ENCODE data around the gene DCAF11.

Gene DCAF11

DNA sequence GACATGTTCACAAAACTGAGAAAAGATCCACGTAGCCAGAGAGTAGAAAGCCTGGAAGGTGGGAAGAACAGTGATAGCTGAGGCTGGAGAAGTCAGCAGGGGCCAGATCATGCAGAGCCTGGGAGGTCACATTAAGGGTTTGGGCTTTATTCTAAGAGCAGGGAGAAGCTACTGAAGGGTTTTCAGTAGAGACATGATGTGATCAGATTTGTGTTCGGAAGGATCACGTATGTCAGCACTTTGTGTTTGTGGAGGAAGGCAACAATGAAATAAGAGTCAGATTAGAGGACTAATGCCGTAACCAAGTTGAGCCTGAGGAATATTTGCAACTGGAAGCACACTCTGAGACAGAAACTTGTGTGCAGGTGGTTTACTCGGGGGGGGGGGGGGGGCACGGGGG is 24.7 kb upstream of the DCAF11 start:
- H3K27ac ChIP-seq (ENCODE audit: low read depth, low read length): no peak overlapping the region
- H2BK5ac ChIP-seq (ENCODE audit: low read depth, low read length, poor library complexity): no peak overlapping the region
- peaks cover 11% of the 10 kb centered on the region for H3K79me1 ChIP-seq (ENCODE audit: low read length)
- H3K36me3 ChIP-seq (ENCODE audit: control insufficient read depth in 1 of 2, insufficient read depth in 2 of 2, low read length in 2 of 2): no peaks in the 10 kb centered on the region
- no peak overlapping the region for H3K18ac ChIP-seq (ENCODE audit: low read length)
- no peak overlapping the region for H2AFZ ChIP-seq (ENCODE audit: insufficient read depth, low read length, poor library complexity)
- H3K4me1 ChIP-seq (ENCODE audit: control insufficient read depth in 1 of 2, insufficient read depth in 2 of 2, low read length in 2 of 2): peaks cover 0 to 6% of the 10 kb centered on the region in 2 experiments
- H3K23ac ChIP-seq (ENCODE audit: low read length): no peak overlapping the region
- H3K9me3 ChIP-seq (ENCODE audit: insufficient read depth, low read depth, low read length): no peaks in the 10 kb centered on the region
- H4K91ac ChIP-seq (ENCODE audit: low read depth, low read length): no peak overlapping the region
- H3K14ac ChIP-seq (ENCODE audit: low read length): no peak overlapping the region
- H3K4me3 ChIP-seq (ENCODE audit: low read depth, low read length): no peak overlapping the region
- H4K8ac ChIP-seq (ENCODE audit: low read depth, low read length): no peak overlapping the region
- no peak overlapping the region for H2BK120ac ChIP-seq (ENCODE audit: insufficient read depth, low read length, poor library complexity)
- no peak overlapping the region for H2AK5ac ChIP-seq (ENCODE audit: low read length)
- H3K79me2 ChIP-seq (ENCODE audit: control insufficient read depth, insufficient read depth, low read length, poor library complexity): peaks cover 6% of the 10 kb centered on the region
- no CpG with 5 or more reads among the region's 6 CpGs for WGBS (ENCODE audit: extremely low coverage, insufficient coverage, insufficient read length)
- H3K4me2 ChIP-seq (ENCODE audit: low read length): no peak overlapping the region
- no peak for DNase-seq
- H4K12ac ChIP-seq (ENCODE audit: low read depth, low read length): no peak overlapping the region
- no peak overlapping the region for H3K9ac ChIP-seq (ENCODE audit: low read length)
- no peak overlapping the region for H3K4ac ChIP-seq (ENCODE audit: low read depth, low read length)
- H2BK12ac ChIP-seq (ENCODE audit: low read length): no peak overlapping the region
- no peaks in the 10 kb centered on the region for H3K27me3 ChIP-seq (ENCODE audit: insufficient read depth, low read length)

DNA sequence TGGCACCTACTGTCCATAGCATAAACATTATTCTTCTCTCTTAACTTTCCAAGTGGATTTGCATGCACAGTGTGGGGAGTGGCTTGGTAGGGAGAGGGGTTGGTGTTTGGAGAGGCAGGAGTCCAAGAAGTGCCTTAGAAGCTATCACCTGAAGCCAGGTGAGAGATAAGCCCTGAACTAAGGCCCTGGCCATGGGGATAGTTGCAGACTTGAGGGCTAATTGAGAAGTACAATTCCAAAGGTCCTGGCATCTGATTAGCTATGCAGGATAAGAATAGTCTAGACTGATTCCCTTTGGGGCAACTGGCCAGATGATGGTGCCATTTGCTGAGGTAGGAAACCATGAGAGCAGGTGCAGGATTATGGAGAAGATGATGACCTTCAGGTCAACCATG is 22.5 kb upstream of the DCAF11 start:
- Histone ChIP-seq H4K91ac (ENCODE audit: low read depth, low read length) (no peak overlapping the region), H3K79me1 (ENCODE audit: low read length) (peaks cover 11% of the 10 kb centered on the region), H3K27ac (ENCODE audit: low read depth, low read length) (no peak overlapping the region), H3K14ac (ENCODE audit: low read length) (no peak overlapping the region), H3K27me3 (ENCODE audit: insufficient read depth, low read length) (no peaks in the 10 kb centered on the region), H3K79me2 (ENCODE audit: control insufficient read depth, insufficient read depth, low read length, poor library complexity) (peaks cover 6% of the 10 kb centered on the region), H3K4me1 (ENCODE audit: control insufficient read depth in 1 of 2, insufficient read depth in 2 of 2, low read length in 2 of 2) (peaks cover 0 to 14% of the 10 kb centered on the region in 2 experiments), H3K23ac (ENCODE audit: low read length) (no peak overlapping the region), H3K18ac (ENCODE audit: low read length) (no peak overlapping the region), H3K4me3 (ENCODE audit: low read depth, low read length) (no peak overlapping the region), H2BK120ac (ENCODE audit: insufficient read depth, low read length, poor library complexity) (no peak overlapping the region), H3K9ac (ENCODE audit: low read length) (no peak overlapping the region), H4K8ac (ENCODE audit: low read depth, low read length) (no peak overlapping the region), H4K12ac (ENCODE audit: low read depth, low read length) (no peak overlapping the region), H2AFZ (ENCODE audit: insufficient read depth, low read length, poor library complexity) (no peak overlapping the region), H2AK5ac (ENCODE audit: low read length) (no peak overlapping the region), H3K4ac (ENCODE audit: low read depth, low read length) (no peak overlapping the region), H3K9me3 (ENCODE audit: insufficient read depth, low read depth, low read length) (no peaks in the 10 kb centered on the region), H2BK12ac (ENCODE audit: low read length) (no peak overlapping the region), H3K36me3 (ENCODE audit: control insufficient read depth in 1 of 2, insufficient read depth in 2 of 2, low read length in 2 of 2) (no peaks in the 10 kb centered on the region), H3K4me2 (ENCODE audit: low read length) (no peak overlapping the region), H2BK5ac (ENCODE audit: low read depth, low read length, poor library complexity) (no peak overlapping the region)
- no peak for DNase-seq

DNA sequence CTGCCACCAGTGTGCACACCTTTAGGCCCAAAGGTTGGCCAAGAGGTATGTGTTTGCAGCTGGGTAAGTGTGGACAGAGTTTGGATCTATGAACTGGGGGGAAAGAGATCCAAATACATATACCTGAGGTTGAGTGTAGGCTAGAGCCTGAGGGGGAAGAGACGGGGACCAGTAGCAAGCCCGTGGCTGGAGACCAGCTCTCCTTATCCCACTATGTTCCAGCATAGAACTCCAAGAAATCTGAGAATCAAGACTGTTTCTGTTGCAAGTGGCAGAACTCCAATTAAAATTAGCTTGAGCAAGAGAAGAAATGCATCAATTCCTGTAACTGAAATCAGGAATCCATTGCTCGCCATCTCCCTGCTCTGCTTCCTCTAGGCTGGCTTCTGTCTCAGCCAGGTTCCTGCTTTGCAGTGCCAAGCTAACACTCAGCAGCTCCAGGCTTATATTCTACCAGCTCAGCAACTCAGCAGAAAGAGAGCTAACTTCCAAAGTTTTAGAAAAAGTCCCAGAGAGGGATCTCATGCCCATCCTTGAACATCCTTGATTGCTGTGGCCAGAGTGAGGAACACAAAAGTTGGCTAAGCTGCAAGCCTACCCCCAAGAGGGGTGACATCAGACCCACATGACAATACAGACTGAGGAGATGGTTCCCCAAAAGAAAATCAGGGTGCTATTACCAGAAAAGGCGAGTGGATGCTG is 21.9 kb upstream of the DCAF11 start:
- Histone ChIP-seq H2BK120ac (ENCODE audit: insufficient read depth, low read length, poor library complexity) (no peak overlapping the region), H3K4me1 (ENCODE audit: control insufficient read depth in 1 of 2, insufficient read depth in 2 of 2, low read length in 2 of 2) (peaks cover 0 to 14% of the 10 kb centered on the region in 2 experiments), H3K4me2 (ENCODE audit: low read length) (no peak overlapping the region), H4K8ac (ENCODE audit: low read depth, low read length) (no peak overlapping the region), H3K4me3 (ENCODE audit: low read depth, low read length) (no peak overlapping the region), H3K9me3 (ENCODE audit: insufficient read depth, low read depth, low read length) (no peaks in the 10 kb centered on the region), H3K23ac (ENCODE audit: low read length) (no peak overlapping the region), H3K27me3 (ENCODE audit: insufficient read depth, low read length) (no peaks in the 10 kb centered on the region), H4K91ac (ENCODE audit: low read depth, low read length) (no peak overlapping the region), H3K27ac (ENCODE audit: low read depth, low read length) (no peak overlapping the region), H2AK5ac (ENCODE audit: low read length) (no peak overlapping the region), H4K12ac (ENCODE audit: low read depth, low read length) (no peak overlapping the region), H2AFZ (ENCODE audit: insufficient read depth, low read length, poor library complexity) (no peak overlapping the region), H2BK12ac (ENCODE audit: low read length) (no peak overlapping the region), H3K18ac (ENCODE audit: low read length) (no peak overlapping the region), H2BK5ac (ENCODE audit: low read depth, low read length, poor library complexity) (no peak overlapping the region), H3K36me3 (ENCODE audit: control insufficient read depth in 1 of 2, insufficient read depth in 2 of 2, low read length in 2 of 2) (no peaks in the 10 kb centered on the region), H3K14ac (ENCODE audit: low read length) (no peak overlapping the region), H3K9ac (ENCODE audit: low read length) (no peak overlapping the region), H3K4ac (ENCODE audit: low read depth, low read length) (no peak overlapping the region), H3K79me1 (ENCODE audit: low read length) (peaks cover 11% of the 10 kb centered on the region), H3K79me2 (ENCODE audit: control insufficient read depth, insufficient read depth, low read length, poor library complexity) (peaks cover 6% of the 10 kb centered on the region)
- no CpG with 5 or more reads among the region's 4 CpGs for WGBS (ENCODE audit: extremely low coverage, insufficient coverage, insufficient read length)
- DNase-seq: peak in 1 of 2 donors; percentile 11

DNA sequence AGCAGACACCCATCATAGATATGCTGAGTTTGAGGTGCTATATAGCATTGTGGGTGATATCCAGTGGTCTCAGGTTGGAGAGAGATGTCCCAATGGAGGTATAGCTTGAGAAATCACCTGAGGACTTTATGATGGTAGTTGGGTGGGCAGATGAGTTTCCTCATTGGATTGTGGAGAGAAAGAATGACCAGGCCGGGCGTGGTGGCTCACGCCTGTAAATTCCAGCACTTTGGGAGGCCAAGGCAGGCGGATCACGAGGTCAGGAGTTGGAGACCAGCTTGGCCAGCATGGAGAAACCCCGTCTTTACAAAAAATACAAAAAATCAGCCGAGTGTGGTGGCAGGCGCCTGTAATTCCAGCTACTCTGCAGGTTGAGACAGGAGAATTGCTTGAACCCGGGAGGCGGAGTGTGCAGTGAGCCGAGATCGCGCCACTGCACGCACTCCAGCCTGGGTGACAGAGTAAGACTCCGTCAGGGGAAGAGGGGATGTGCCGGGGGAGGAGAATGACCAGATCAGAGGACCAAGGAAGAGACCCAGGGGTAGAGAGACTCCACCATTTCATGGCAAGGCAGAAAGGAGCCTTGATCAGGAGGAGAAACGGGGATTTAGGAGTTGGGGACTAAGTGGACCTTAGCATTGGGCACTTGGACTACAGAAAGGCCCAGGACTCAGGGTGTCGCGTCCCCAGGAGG is 21.2 kb upstream of the DCAF11 start:
- Histone ChIP-seq H3K36me3 (ENCODE audit: control insufficient read depth in 1 of 2, insufficient read depth in 2 of 2, low read length in 2 of 2) (peaks cover 3 to 4% of the 10 kb centered on the region in 2 experiments), H3K79me2 (ENCODE audit: control insufficient read depth, insufficient read depth, low read length, poor library complexity) (peaks cover 6% of the 10 kb centered on the region), H3K27me3 (ENCODE audit: insufficient read depth, low read length) (no peaks in the 10 kb centered on the region), H3K23ac (ENCODE audit: low read length) (no peak overlapping the region), H3K4me1 (ENCODE audit: control insufficient read depth in 1 of 2, insufficient read depth in 2 of 2, low read length in 2 of 2) (peaks cover 0 to 14% of the 10 kb centered on the region in 2 experiments), H2BK12ac (ENCODE audit: low read length) (peak overlapping the region; percentile 23), H3K18ac (ENCODE audit: low read length) (peak overlapping the region; percentile 22), H3K4me2 (ENCODE audit: low read length) (peak overlapping the region; percentile 88), H4K12ac (ENCODE audit: low read depth, low read length) (peak overlapping the region; percentile 28), H4K8ac (ENCODE audit: low read depth, low read length) (peak overlapping the region; percentile 34), H3K14ac (ENCODE audit: low read length) (peak overlapping the region; percentile 21), H3K4me3 (ENCODE audit: low read depth, low read length) (no peak overlapping the region), H2AFZ (ENCODE audit: insufficient read depth, low read length, poor library complexity) (peak overlapping the region; percentile 53), H4K91ac (ENCODE audit: low read depth, low read length) (peak overlapping the region; percentile 15), H3K79me1 (ENCODE audit: low read length) (peaks cover 11% of the 10 kb centered on the region), H3K4ac (ENCODE audit: low read depth, low read length) (no peak overlapping the region), H3K27ac (ENCODE audit: low read depth, low read length) (no peak overlapping the region), H2BK120ac (ENCODE audit: insufficient read depth, low read length, poor library complexity) (no peak overlapping the region), H3K9ac (ENCODE audit: low read length) (no peak overlapping the region), H3K9me3 (ENCODE audit: insufficient read depth, low read depth, low read length) (no peaks in the 10 kb centered on the region), H2AK5ac (ENCODE audit: low read length) (peak overlapping the region; percentile 13), H2BK5ac (ENCODE audit: low read depth, low read length, poor library complexity) (peak overlapping the region; percentile 18)
- no CpG with 5 or more reads among the region's 19 CpGs for WGBS (ENCODE audit: extremely low coverage, insufficient coverage, insufficient read length)
- peak; percentile 26 to 34 for DNase-seq
